Measurements from ENCODE around the gene VWA3A. TPM values are rescaled to one million over a fixed set of nuclear protein-coding genes. Genes with fewer than 3 reads are reported as not detected.

VWA3A gene
- total RNA-seq, 2 donors from 2014 or later = 0.10 to 0.16 TPM

Other genes with a start within 250 kb of the VWA3A start
- gene NPIPB4, start 234.8 kb upstream of the VWA3A start, total RNA-seq = 100 to 1,000 TPM; 197 to 211 TPM
- 100 to 1,000 TPM; 277 to 309 TPM for gene UQCRC2, start 139.2 kb upstream of the VWA3A start, total RNA-seq
- gene PDZD9, start 91.4 kb upstream of the VWA3A start, total RNA-seq = not detected
- 10 to 100 TPM; 16.3 to 16.4 TPM for gene MOSMO, start 84.4 kb upstream of the VWA3A start, total RNA-seq
- gene SDR42E2, start 70.0 kb downstream of the VWA3A start, total RNA-seq = under 1 TPM in 1 of 2 donors, not detected in 1; 0.19 TPM
- gene EEF2K, start 113.7 kb downstream of the VWA3A start, total RNA-seq = 10 to 100 TPM; 19.4 to 23.9 TPM
- gene POLR3E, start 204.9 kb downstream of the VWA3A start, total RNA-seq = 10 to 100 TPM; 57.5 to 59.5 TPM

Measured in activated T-cell treated with anti-CD3 and anti-CD28 coated beads, Interleukin-2, amount 50 U/mL, for 72 hours (primary cell).